WTC11 (cell line): ENCODE results near the gene TMEM175. TPM values are rescaled to one million over a fixed set of nuclear protein-coding genes. Genes with fewer than 3 reads are reported as not detected.

ENCODE experiments used
- ATAC-seq: fragments of 200-7000 bp; cut with Tn5 transposase; 2 replicates; pipeline ENCODE4 v1.10.0; 2021; ENCODE audit warnings: mild to moderate bottlenecking, moderate library complexity
- CTCF ChIA-PET: fragments of 300-600 bp; sonication (Branson Sonifier 250); formaldehyde crosslinking; loops from one replicate; lab custom pipeline; 2021; ENCODE audit warnings: antibody characterized with exemption; lab: Charles Lee
- POLR2A ChIA-PET: fragments of 350-600 bp; sonication (Branson Sonifier 250); formaldehyde crosslinking; loops from one replicate; lab custom pipeline; 2021; ENCODE audit warnings: antibody characterized with exemption; lab: Charles Lee
- DNase-seq: peaks from one replicate; pipeline ENCODE4 v3.0.0; 2021; ENCODE audit warnings: low spot score
- H3K27ac Mint-ChIP-seq: 2 replicates; pipeline ENCODE4 v1.8.0; 2021; ENCODE audit warnings: mixed read lengths
- H3K27me3 Mint-ChIP-seq: 2 replicates; pipeline ENCODE4 v1.8.0; 2021; ENCODE audit warnings: low read depth, mild to moderate bottlenecking, moderate library complexity, mixed read lengths
- H3K36me3 Mint-ChIP-seq: 2 replicates; pipeline ENCODE4 v1.8.0; 2021; ENCODE audit warnings: mixed read lengths
- H3K4me1 Mint-ChIP-seq: 2 replicates; pipeline ENCODE4 v1.8.0; 2022; ENCODE audit warnings: mixed read lengths
- H3K4me3 Mint-ChIP-seq: 2 replicates; pipeline ENCODE4 v1.8.0; 2021; ENCODE audit warnings: mild to moderate bottlenecking, moderate library complexity, mixed read lengths
- H3K9me3 Mint-ChIP-seq: 2 replicates; pipeline ENCODE4 v1.8.0; 2021; ENCODE audit warnings: mixed read lengths
- ATF1 ChIP-seq: sonication (generic); formaldehyde crosslinking; IDR thresholded peaks from 2 replicates; pipeline ENCODE4 v1.8.1; 2023; ENCODE audit warnings: mild to moderate bottlenecking, moderate library complexity, missing genetic modification reagents
- CREB1 ChIP-seq: sonication (generic); formaldehyde crosslinking; IDR thresholded peaks from 2 replicates; pipeline ENCODE4 v1.8.0; 2023; ENCODE audit warnings: mild to moderate bottlenecking, missing genetic modification reagents
- ESRRA ChIP-seq: sonication (generic); formaldehyde crosslinking; IDR thresholded peaks from 2 replicates; pipeline ENCODE4 v1.8.1; 2022; ENCODE audit warnings: mild to moderate bottlenecking, missing genetic modification reagents, borderline replicate concordance
- FOXJ3 ChIP-seq: sonication (generic); formaldehyde crosslinking; IDR thresholded peaks from 2 replicates; pipeline ENCODE4 v1.9.0; 2021; ENCODE audit warnings: missing genetic modification reagents, mild to moderate bottlenecking, borderline replicate concordance
- FOXP1 ChIP-seq: sonication (generic); formaldehyde crosslinking; IDR thresholded peaks from 2 replicates; pipeline ENCODE4 v1.8.0; 2022; ENCODE audit warnings: missing genetic modification reagents, mild to moderate bottlenecking, moderate library complexity, borderline replicate concordance
- KAT7 ChIP-seq: sonication (generic); formaldehyde crosslinking; IDR thresholded peaks from 2 replicates; pipeline ENCODE4 v1.8.1; 2023; ENCODE audit warnings: missing genetic modification reagents, mild to moderate bottlenecking, borderline replicate concordance
- MYBL2 ChIP-seq: sonication (generic); formaldehyde crosslinking; IDR thresholded peaks from 2 replicates; pipeline ENCODE4 v1.8.1; 2023; ENCODE audit warnings: mild to moderate bottlenecking, moderate library complexity, missing genetic modification reagents
- OVOL2 ChIP-seq: fragments of 250-450 bp; sonication (Bioruptor Pico); IDR thresholded peaks from 2 replicates; pipeline ENCODE4 v1.9.0; 2021; ENCODE audit warnings: mild to moderate bottlenecking, borderline replicate concordance
- TCF7 ChIP-seq: sonication (generic); formaldehyde crosslinking; IDR thresholded peaks from 2 replicates; pipeline ENCODE4 v1.8.0; 2022; ENCODE audit warnings: mild to moderate bottlenecking, low read depth, missing genetic modification reagents, moderate library complexity
- TEAD4 ChIP-seq: sonication (generic); formaldehyde crosslinking; IDR thresholded peaks from 2 replicates; pipeline ENCODE4 v1.8.0; 2022; ENCODE audit warnings: mild to moderate bottlenecking, missing genetic modification reagents
- TP53 ChIP-seq: sonication (generic); formaldehyde crosslinking; IDR thresholded peaks from 2 replicates; pipeline ENCODE4 v1.8.1; 2023; ENCODE audit warnings: mild to moderate bottlenecking, missing genetic modification reagents
- ZBTB21 ChIP-seq: sonication (generic); formaldehyde crosslinking; IDR thresholded peaks from 2 replicates; pipeline ENCODE4 v1.8.1; 2023; ENCODE audit warnings: mild to moderate bottlenecking, missing genetic modification reagents, borderline replicate concordance
- total RNA-seq: library from RNA; stranded (reverse); gene quantifications from 3 replicates; pipeline ENCODE4 v1.2.3, GENCODE V29; 2021
- TF ChIP-seq, protein P1 (sequence below): fragments of 250-450 bp; sonication (Bioruptor Pico); IDR thresholded peaks from 2 replicates; pipeline ENCODE4 v1.9.0; 2021; ENCODE audit warnings: moderate library complexity, mild to moderate bottlenecking, inconsistent platforms, borderline replicate concordance
- TF ChIP-seq, protein P2 (sequence below): sonication (generic); formaldehyde crosslinking; IDR thresholded peaks from 2 replicates; pipeline ENCODE4 v1.8.1; 2022; ENCODE audit warnings: low read depth, mild to moderate bottlenecking, moderate library complexity, missing genetic modification reagents, borderline replicate concordance
- TF ChIP-seq, protein P3 (sequence below): sonication (generic); formaldehyde crosslinking; IDR thresholded peaks from 2 replicates; pipeline ENCODE4 v1.8.0; 2022; ENCODE audit warnings: mild to moderate bottlenecking, missing genetic modification reagents
- TF ChIP-seq, protein P4 (sequence below): sonication (generic); formaldehyde crosslinking; IDR thresholded peaks from 2 replicates; pipeline ENCODE4 v1.8.1; 2022; ENCODE audit warnings: mild to moderate bottlenecking, moderate library complexity, missing genetic modification reagents
- TF ChIP-seq, protein P5 (sequence below): fragments of 250-450 bp; sonication (Bioruptor Pico); IDR thresholded peaks from 2 replicates; pipeline ENCODE4 v2.1.2; 2022; ENCODE audit warnings: mild to moderate bottlenecking, moderate library complexity
- TF ChIP-seq, protein P6 (sequence below): sonication (generic); formaldehyde crosslinking; IDR thresholded peaks from 2 replicates; pipeline ENCODE4 v1.8.1; 2022; ENCODE audit warnings: missing genetic modification reagents, borderline replicate concordance
- TF ChIP-seq, protein P7 (sequence below): sonication (generic); formaldehyde crosslinking; conservative IDR thresholded peaks from 2 replicates; pipeline ENCODE4 v1.8.1; 2023; ENCODE audit warnings: mild to moderate bottlenecking, low read depth, missing genetic modification reagents, moderate library complexity
- TF ChIP-seq, protein P8 (sequence below): sonication (generic); formaldehyde crosslinking; IDR thresholded peaks from 2 replicates; pipeline ENCODE4 v1.8.1; 2023; ENCODE audit warnings: mild to moderate bottlenecking, missing genetic modification reagents, moderate library complexity
- TF ChIP-seq, protein P9 (sequence below): fragments of 250-450 bp; sonication (Bioruptor Pico); IDR thresholded peaks from 2 replicates; pipeline ENCODE4 v1.8.0; 2021; ENCODE audit warnings: mild to moderate bottlenecking

Gene TMEM175
- total RNA-seq, 1 experiment from 2014 or later: 9.2 TPM

DNA sequence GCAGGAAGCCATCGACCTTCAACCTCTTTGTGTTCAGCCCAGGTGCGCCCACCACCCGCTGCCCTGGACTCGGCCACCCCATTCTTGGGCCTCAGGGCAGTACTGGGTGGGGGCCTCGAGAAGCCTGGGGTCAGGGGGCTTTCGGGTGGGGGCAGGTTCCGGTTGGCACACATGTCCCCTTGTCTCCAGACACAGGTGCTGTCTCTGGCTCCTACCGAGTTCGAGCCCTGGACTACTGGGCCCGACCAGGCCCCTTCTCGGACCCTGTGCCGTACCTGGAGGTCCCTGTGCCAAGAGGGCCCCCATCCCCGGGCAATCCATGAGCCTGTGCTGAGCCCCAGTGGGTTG, 71.8 kb downstream of the TMEM175 start:
- no peak for TF ChIP-seq MYBL2 (CRISPR knock-in tag)
- TF ChIP-seq, protein P1, sequence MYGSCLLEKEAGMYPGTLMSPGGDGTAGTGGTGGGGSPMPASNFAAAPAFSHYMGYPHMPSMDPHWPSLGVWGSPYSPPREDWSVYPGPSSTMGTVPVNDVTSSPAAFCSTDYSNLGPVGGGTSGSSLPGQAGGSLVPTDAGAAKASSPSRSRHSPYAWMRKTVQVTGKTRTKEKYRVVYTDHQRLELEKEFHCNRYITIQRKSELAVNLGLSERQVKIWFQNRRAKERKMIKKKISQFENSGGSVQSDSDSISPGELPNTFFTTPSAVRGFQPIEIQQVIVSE (CRISPR knock-in tag): no peak
- no peak for TF ChIP-seq TCF7 (CRISPR knock-in tag)
- POLR2A ChIA-PET: no interaction called here
- DNase-seq (no peak), ATAC-seq (no peak)
- H3K4me1 Mint-ChIP-seq: peaks cover 5% of the 10 kb centered on the region; the same call in 1 of the 2 replicates
- no peaks in the 10 kb centered on the region for H3K36me3 Mint-ChIP-seq
- H3K4me3 Mint-ChIP-seq: no peak overlapping the region; the same call in 1 of the 2 replicates
- H3K9me3 Mint-ChIP-seq: peaks cover 7% of the 10 kb centered on the region; the same call in 1 of the 2 replicates
- CTCF ChIA-PET: interaction anchor here (0.6 kb wide), 1 partner anchor 352 kb away, joined by 3 read pairs; no protein-coding TSS in a partner anchor
- H3K27ac Mint-ChIP-seq: no peak overlapping the region
- H3K27me3 Mint-ChIP-seq: peaks cover 85% of the 10 kb centered on the region

DNA sequence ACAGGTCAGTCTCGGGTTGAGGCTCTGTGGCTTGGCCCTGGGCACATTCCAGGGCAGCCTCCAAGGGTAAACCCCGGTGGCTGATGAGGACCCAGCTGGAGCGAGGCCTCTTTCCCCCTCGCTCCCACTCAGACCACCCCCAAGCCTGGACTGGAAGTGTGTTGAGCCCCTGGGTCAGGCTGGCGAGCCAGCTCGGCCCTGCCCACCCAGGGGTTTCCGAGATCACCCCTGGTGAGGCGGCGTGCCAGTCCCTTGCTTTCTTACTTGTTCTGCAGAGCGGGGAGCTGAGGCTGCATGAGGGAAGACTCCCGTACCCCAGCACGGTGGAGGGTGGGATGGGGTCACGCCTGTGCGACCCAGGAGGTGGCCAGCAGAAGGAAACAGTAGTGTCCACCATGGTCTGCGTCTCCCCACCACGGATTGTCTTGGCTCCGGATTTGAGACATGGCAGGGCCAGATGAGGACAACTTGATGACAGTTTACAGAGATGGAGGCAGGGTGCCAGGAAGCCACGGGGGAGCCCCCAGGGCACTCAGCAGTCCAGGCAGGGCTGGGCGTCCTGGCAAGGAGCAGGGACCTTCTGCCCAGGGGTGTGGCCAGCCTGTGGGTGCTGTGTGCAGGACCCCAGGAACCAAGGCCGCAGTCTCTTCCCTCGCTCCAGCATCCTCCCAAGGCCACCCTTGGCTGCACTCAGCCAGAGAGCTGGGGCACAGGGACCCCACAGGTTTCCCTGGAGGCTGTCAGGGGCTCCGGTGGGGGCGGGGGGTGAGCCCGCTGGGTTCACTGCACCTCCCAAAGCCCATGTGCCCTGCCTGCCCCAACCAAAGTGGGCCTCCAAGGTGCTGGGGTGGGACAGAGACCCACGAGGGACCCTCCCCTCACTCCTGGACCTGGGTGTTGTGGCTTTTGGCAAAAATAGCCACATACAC, 72.6 kb downstream of the TMEM175 start:
- ATAC-seq (no peak), DNase-seq (no peak)
- POLR2A ChIA-PET: no interaction called here
- peaks cover 84% of the 10 kb centered on the region for H3K27me3 Mint-ChIP-seq
- H3K9me3 Mint-ChIP-seq: peaks cover 7% of the 10 kb centered on the region; the same call in 1 of the 2 replicates
- no peak overlapping the region for H3K4me3 Mint-ChIP-seq
- no peaks in the 10 kb centered on the region for H3K36me3 Mint-ChIP-seq
- H3K4me1 Mint-ChIP-seq: peaks cover 6% of the 10 kb centered on the region; the same call in 1 of the 2 replicates
- CTCF ChIA-PET: no interaction called here
- H3K27ac Mint-ChIP-seq: no peak overlapping the region
- TF ChIP-seq, protein P2, sequence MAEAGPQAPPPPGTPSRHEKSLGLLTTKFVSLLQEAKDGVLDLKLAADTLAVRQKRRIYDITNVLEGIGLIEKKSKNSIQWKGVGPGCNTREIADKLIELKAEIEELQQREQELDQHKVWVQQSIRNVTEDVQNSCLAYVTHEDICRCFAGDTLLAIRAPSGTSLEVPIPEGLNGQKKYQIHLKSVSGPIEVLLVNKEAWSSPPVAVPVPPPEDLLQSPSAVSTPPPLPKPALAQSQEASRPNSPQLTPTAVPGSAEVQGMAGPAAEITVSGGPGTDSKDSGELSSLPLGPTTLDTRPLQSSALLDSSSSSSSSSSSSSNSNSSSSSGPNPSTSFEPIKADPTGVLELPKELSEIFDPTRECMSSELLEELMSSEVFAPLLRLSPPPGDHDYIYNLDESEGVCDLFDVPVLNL (CRISPR knock-in tag): no peak
- TF ChIP-seq, protein P3, sequence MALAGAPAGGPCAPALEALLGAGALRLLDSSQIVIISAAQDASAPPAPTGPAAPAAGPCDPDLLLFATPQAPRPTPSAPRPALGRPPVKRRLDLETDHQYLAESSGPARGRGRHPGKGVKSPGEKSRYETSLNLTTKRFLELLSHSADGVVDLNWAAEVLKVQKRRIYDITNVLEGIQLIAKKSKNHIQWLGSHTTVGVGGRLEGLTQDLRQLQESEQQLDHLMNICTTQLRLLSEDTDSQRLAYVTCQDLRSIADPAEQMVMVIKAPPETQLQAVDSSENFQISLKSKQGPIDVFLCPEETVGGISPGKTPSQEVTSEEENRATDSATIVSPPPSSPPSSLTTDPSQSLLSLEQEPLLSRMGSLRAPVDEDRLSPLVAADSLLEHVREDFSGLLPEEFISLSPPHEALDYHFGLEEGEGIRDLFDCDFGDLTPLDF (CRISPR knock-in tag): no peak
- TF ChIP-seq FOXP1 (CRISPR knock-in tag): no peak
- TF ChIP-seq, protein P4, sequence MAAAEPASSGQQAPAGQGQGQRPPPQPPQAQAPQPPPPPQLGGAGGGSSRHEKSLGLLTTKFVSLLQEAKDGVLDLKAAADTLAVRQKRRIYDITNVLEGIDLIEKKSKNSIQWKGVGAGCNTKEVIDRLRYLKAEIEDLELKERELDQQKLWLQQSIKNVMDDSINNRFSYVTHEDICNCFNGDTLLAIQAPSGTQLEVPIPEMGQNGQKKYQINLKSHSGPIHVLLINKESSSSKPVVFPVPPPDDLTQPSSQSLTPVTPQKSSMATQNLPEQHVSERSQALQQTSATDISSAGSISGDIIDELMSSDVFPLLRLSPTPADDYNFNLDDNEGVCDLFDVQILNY (CRISPR knock-in tag): no peak
- no peak for TF ChIP-seq CREB1 (CRISPR knock-in tag)
- TF ChIP-seq, protein P5, sequence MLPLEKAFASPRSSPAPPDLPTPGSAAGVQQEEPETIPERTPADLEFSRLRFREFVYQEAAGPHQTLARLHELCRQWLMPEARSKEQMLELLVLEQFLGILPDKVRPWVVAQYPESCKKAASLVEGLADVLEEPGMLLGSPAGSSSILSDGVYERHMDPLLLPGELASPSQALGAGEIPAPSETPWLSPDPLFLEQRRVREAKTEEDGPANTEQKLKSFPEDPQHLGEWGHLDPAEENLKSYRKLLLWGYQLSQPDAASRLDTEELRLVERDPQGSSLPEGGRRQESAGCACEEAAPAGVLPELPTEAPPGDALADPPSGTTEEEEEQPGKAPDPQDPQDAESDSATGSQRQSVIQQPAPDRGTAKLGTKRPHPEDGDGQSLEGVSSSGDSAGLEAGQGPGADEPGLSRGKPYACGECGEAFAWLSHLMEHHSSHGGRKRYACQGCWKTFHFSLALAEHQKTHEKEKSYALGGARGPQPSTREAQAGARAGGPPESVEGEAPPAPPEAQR (CRISPR knock-in tag): no peak
- no peak for TF ChIP-seq OVOL2
- TF ChIP-seq ESRRA (CRISPR knock-in tag): no peak
- TF ChIP-seq, protein P6, sequence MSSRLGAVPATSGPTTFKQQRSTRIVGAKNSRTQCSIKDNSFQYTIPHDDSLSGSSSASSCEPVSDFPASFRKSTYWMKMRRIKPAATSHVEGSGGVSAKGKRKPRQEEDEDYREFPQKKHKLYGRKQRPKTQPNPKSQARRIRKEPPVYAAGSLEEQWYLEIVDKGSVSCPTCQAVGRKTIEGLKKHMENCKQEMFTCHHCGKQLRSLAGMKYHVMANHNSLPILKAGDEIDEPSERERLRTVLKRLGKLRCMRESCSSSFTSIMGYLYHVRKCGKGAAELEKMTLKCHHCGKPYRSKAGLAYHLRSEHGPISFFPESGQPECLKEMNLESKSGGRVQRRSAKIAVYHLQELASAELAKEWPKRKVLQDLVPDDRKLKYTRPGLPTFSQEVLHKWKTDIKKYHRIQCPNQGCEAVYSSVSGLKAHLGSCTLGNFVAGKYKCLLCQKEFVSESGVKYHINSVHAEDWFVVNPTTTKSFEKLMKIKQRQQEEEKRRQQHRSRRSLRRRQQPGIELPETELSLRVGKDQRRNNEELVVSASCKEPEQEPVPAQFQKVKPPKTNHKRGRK (CRISPR knock-in tag): no peak
- no peak for TF ChIP-seq TEAD4
- TF ChIP-seq TP53: no peak
- TF ChIP-seq, protein P7, sequence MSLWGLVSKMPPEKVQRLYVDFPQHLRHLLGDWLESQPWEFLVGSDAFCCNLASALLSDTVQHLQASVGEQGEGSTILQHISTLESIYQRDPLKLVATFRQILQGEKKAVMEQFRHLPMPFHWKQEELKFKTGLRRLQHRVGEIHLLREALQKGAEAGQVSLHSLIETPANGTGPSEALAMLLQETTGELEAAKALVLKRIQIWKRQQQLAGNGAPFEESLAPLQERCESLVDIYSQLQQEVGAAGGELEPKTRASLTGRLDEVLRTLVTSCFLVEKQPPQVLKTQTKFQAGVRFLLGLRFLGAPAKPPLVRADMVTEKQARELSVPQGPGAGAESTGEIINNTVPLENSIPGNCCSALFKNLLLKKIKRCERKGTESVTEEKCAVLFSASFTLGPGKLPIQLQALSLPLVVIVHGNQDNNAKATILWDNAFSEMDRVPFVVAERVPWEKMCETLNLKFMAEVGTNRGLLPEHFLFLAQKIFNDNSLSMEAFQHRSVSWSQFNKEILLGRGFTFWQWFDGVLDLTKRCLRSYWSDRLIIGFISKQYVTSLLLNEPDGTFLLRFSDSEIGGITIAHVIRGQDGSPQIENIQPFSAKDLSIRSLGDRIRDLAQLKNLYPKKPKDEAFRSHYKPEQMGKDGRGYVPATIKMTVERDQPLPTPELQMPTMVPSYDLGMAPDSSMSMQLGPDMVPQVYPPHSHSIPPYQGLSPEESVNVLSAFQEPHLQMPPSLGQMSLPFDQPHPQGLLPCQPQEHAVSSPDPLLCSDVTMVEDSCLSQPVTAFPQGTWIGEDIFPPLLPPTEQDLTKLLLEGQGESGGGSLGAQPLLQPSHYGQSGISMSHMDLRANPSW: no peak
- TF ChIP-seq FOXJ3: no peak
- TF ChIP-seq, protein P8, sequence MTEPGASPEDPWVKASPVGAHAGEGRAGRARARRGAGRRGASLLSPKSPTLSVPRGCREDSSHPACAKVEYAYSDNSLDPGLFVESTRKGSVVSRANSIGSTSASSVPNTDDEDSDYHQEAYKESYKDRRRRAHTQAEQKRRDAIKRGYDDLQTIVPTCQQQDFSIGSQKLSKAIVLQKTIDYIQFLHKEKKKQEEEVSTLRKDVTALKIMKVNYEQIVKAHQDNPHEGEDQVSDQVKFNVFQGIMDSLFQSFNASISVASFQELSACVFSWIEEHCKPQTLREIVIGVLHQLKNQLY (CRISPR knock-in tag): no peak
- TF ChIP-seq KAT7 (CRISPR knock-in tag): no peak
- TF ChIP-seq ZBTB21 (CRISPR knock-in tag): no peak
- no peak for TF ChIP-seq ATF1 (CRISPR knock-in tag)
- TF ChIP-seq, protein P9, sequence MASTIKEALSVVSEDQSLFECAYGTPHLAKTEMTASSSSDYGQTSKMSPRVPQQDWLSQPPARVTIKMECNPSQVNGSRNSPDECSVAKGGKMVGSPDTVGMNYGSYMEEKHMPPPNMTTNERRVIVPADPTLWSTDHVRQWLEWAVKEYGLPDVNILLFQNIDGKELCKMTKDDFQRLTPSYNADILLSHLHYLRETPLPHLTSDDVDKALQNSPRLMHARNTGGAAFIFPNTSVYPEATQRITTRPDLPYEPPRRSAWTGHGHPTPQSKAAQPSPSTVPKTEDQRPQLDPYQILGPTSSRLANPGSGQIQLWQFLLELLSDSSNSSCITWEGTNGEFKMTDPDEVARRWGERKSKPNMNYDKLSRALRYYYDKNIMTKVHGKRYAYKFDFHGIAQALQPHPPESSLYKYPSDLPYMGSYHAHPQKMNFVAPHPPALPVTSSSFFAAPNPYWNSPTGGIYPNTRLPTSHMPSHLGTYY (CRISPR knock-in tag): no peak
